ENCODE measurements around the gene SEPTIN12. TPM values are rescaled to one million over a fixed set of nuclear protein-coding genes. Genes with fewer than 3 reads are reported as not detected.

Gene SEPTIN12
- total RNA-seq, 1 donor from 2014 or later, result 0.96 TPM

- Mint-ChIP-seq H3K27ac (ENCODE audit: unreplicated experiment) (no peak overlapping the region), H3K9me3 (ENCODE audit: unreplicated experiment) (peaks cover 5% of the 10 kb centered on the region), H3K36me3 (ENCODE audit: unreplicated experiment) (no peaks in the 10 kb centered on the region), H3K4me3 (ENCODE audit: unreplicated experiment) (no peak overlapping the region), H3K4me1 (ENCODE audit: low read depth, unreplicated experiment) (peaks cover 6% of the 10 kb centered on the region), H3K27me3 (ENCODE audit: unreplicated experiment) (no peaks in the 10 kb centered on the region)
- TF ChIP-seq, protein P1, sequence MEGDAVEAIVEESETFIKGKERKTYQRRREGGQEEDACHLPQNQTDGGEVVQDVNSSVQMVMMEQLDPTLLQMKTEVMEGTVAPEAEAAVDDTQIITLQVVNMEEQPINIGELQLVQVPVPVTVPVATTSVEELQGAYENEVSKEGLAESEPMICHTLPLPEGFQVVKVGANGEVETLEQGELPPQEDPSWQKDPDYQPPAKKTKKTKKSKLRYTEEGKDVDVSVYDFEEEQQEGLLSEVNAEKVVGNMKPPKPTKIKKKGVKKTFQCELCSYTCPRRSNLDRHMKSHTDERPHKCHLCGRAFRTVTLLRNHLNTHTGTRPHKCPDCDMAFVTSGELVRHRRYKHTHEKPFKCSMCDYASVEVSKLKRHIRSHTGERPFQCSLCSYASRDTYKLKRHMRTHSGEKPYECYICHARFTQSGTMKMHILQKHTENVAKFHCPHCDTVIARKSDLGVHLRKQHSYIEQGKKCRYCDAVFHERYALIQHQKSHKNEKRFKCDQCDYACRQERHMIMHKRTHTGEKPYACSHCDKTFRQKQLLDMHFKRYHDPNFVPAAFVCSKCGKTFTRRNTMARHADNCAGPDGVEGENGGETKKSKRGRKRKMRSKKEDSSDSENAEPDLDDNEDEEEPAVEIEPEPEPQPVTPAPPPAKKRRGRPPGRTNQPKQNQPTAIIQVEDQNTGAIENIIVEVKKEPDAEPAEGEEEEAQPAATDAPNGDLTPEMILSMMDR (IDR thresholded peaks at IDR 0.05; ENCODE audit: partially characterized antibody, unreplicated experiment), result no peak
- no peak for DNase-seq
Measured at GRCh38 chr16:4771646-4772045, 16.5 kb downstream of the SEPTIN12 start.

- Mint-ChIP-seq H3K27ac (ENCODE audit: unreplicated experiment) (peak overlapping the region; percentile 15), H3K9me3 (ENCODE audit: unreplicated experiment) (peaks cover 5% of the 10 kb centered on the region)
Measured at GRCh38 chr16:4769306-4769638, 18.9 kb downstream of the SEPTIN12 start.

DNA sequence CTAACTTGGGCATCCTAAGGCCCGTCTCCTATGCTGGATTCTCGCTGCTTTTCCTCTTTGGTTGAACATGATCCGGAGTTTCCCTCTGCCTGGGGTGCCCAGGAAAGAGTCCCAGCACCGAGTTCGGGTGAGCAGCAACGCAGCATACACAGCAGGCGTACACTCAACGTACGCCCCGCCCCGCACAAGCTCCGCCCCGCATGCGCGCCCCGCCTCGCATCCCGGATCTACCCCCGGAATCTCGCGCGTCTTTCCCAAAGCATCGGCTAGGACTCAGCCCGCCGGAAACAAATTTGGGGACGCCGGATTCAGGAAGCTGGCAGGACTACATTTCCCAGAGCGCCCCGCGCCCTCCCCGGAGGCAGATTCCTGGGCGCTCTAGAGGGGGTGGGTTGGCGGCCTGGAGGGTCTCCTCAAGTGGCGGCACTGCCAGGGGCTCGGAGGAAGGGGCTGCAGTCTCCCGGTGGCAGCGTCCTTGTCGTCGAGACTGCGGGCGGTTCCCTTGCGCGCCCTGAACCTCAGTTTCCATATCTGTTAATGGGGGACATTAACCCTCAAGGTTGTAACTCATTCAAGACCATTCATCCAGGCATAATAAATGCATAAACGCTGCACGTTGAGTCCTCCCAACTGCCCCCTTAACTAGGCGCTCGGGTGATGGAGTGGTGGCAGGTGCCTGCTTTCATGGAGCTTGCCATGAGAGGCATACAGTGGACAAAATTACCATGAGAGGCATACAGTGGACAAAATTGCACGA is 19.4 kb downstream of the SEPTIN12 start:
- H3K36me3 Mint-ChIP-seq (ENCODE audit: unreplicated experiment), result no peaks in the 10 kb centered on the region
- H3K4me1 Mint-ChIP-seq (ENCODE audit: low read depth, unreplicated experiment), result peaks cover 7% of the 10 kb centered on the region

More at GRCh38 chr16:4769306-4769638, 18.9 kb downstream of the SEPTIN12 start:
- Mint-ChIP-seq H3K27me3 (ENCODE audit: unreplicated experiment) (no peaks in the 10 kb centered on the region), H3K4me3 (ENCODE audit: unreplicated experiment) (peak overlapping the region; percentile 89), H3K4me1 (ENCODE audit: low read depth, unreplicated experiment) (peaks cover 9% of the 10 kb centered on the region), H3K36me3 (ENCODE audit: unreplicated experiment) (no peaks in the 10 kb centered on the region)
- DNase-seq, result no peak
- TF ChIP-seq, protein P1 (IDR thresholded peaks at IDR 0.05; ENCODE audit: partially characterized antibody, unreplicated experiment), result no peak

GRCh38 chr16:4767872-4768548 is 20.1 kb downstream of the SEPTIN12 start:
- peak overlapping the region; percentile 59 for H3K27ac Mint-ChIP-seq (ENCODE audit: unreplicated experiment)
- peak overlapping the region; percentile 89 for H3K4me3 Mint-ChIP-seq (ENCODE audit: unreplicated experiment)
- no peaks in the 10 kb centered on the region for H3K27me3 Mint-ChIP-seq (ENCODE audit: unreplicated experiment)
- no peak for DNase-seq
- peaks cover 7% of the 10 kb centered on the region for H3K4me1 Mint-ChIP-seq (ENCODE audit: low read depth, unreplicated experiment)
- TF ChIP-seq, protein P1 (IDR thresholded peaks at IDR 0.05; ENCODE audit: partially characterized antibody, unreplicated experiment), result no peak
- H3K9me3 Mint-ChIP-seq (ENCODE audit: unreplicated experiment), result peaks cover 5% of the 10 kb centered on the region
- H3K36me3 Mint-ChIP-seq (ENCODE audit: unreplicated experiment), result no peaks in the 10 kb centered on the region

More for the DNA sequence above, 19.4 kb downstream of the SEPTIN12 start:
- Mint-ChIP-seq H3K27me3 (ENCODE audit: unreplicated experiment) (no peaks in the 10 kb centered on the region), H3K4me3 (ENCODE audit: unreplicated experiment) (peak overlapping the region; percentile 89), H3K27ac (ENCODE audit: unreplicated experiment) (peak overlapping the region; percentile 57), H3K9me3 (ENCODE audit: unreplicated experiment) (peaks cover 5% of the 10 kb centered on the region)
- TF ChIP-seq, protein P1 (IDR thresholded peaks at IDR 0.05; ENCODE audit: partially characterized antibody, unreplicated experiment), result no peak
- peak; percentile 98 for DNase-seq
